GM18517 (cell line): ENCODE measurements around the gene SNRPA1.

Experiments
- ATAC-seq: cut with Tn5 transposase; IDR thresholded peaks from one replicate; pipeline ENCODE4 v1.9.1; 2021; ENCODE audit warnings: mild to moderate bottlenecking, moderate library complexity; ENCODE audit not compliant: unreplicated experiment

The SNRPA1 gene

GRCh38 chr15:101244036-101244781, 50.8 kb downstream of the SNRPA1 start:
- ATAC-seq: no peak

GRCh38 chr15:101243420-101243819, 51.6 kb downstream of the SNRPA1 start:
- no peak for ATAC-seq

- ATAC-seq: no peak
Measured at GRCh38 chr15:101242999-101243336, 52.1 kb downstream of the SNRPA1 start.

GRCh38 chr15:101242160-101242998, 52.7 kb downstream of the SNRPA1 start:
- ATAC-seq: peak; percentile 88

- ATAC-seq: no peak
Measured at GRCh38 chr15:101240358-101240757, 54.7 kb downstream of the SNRPA1 start.

- ATAC-seq: no peak
Measured at GRCh38 chr15:101239724-101240136, 55.3 kb downstream of the SNRPA1 start.

- ATAC-seq: no peak
Measured at GRCh38 chr15:101237251-101237650, 57.8 kb downstream of the SNRPA1 start.

GRCh38 chr15:101233651-101234280, 61.3 kb downstream of the SNRPA1 start:
- no peak for ATAC-seq

- no peak for ATAC-seq
Measured at GRCh38 chr15:101232677-101233076, 62.4 kb downstream of the SNRPA1 start.
